ENCODE results near the gene VPS52.
A peak's percentile ranks its signal among the peaks of the same experiment; 100 is the strongest.

The VPS52 gene

GRCh38 chr6:33317669-33318425 is 46.2 kb upstream of the VPS52 start, which contains the start of gene ZBTB22:
Gene ZBTB22, minus strand, starts transcription at chr6:33317744. Its CDS starts 828 bp downstream, at chr6:33316916.
- peak within 1 kb of the TSS; percentile 68 for H3K4me3 ChIP-seq (ENCODE audit: low read length)
- peak; percentile 100 for DNase-seq (ENCODE audit: low read depth)
- no peak for TF ChIP-seq CTCF (IDR thresholded peaks at IDR 0.05; ENCODE audit: insufficient read depth, low read depth, low read length, missing control alignments)

- no peak for TF ChIP-seq CTCF (IDR thresholded peaks at IDR 0.05; ENCODE audit: insufficient read depth, low read depth, low read length, missing control alignments)
- peak overlapping the region; percentile 68 for H3K4me3 ChIP-seq (ENCODE audit: low read length)
- no peak for DNase-seq (ENCODE audit: low read depth)
Measured at GRCh38 chr6:33317419-33317668, 45.7 kb upstream of the VPS52 start.

GRCh38 chr6:33316603-33317418 is 45.1 kb upstream of the VPS52 start:
- peak overlapping the region; percentile 68 for H3K4me3 ChIP-seq (ENCODE audit: low read length)
- no peak for DNase-seq (ENCODE audit: low read depth)
- no peak for TF ChIP-seq CTCF (IDR thresholded peaks at IDR 0.05; ENCODE audit: insufficient read depth, low read depth, low read length, missing control alignments)

- TF ChIP-seq CTCF (IDR thresholded peaks at IDR 0.05; ENCODE audit: insufficient read depth, low read depth, low read length, missing control alignments), result no peak
- no peak overlapping the region for H3K4me3 ChIP-seq (ENCODE audit: low read length)
- no peak for DNase-seq (ENCODE audit: low read depth)
Measured at GRCh38 chr6:33315793-33316602, 44.3 kb upstream of the VPS52 start.

- DNase-seq (ENCODE audit: low read depth), result peak; percentile 56
Measured at GRCh38 chr6:33314943-33315792, 43.5 kb upstream of the VPS52 start.

More at GRCh38 chr6:33314943-33315792, 43.5 kb upstream of the VPS52 start:
- peak overlapping the region; percentile 90 for H3K4me3 ChIP-seq (ENCODE audit: low read length)
- TF ChIP-seq CTCF (IDR thresholded peaks at IDR 0.05; ENCODE audit: insufficient read depth, low read depth, low read length, missing control alignments), result no peak

Data from epithelial cell of esophagus (primary cell).